Natural killer cell treated with Interleukin-12 subunit alpha and Interleukin-12 subunit beta and Interleukin-15 and Interleukin-18, amount 100 ng/mL, for 72 hours (primary cell): ENCODE measurements around the gene MYOM3. TPM values are rescaled to one million over a fixed set of nuclear protein-coding genes. Genes with fewer than 3 reads are reported as not detected.
A peak's percentile ranks its signal among the peaks of the same experiment; 100 is the strongest.

Source experiments
- ATAC-seq, 2 donors: fragments of 150-1000 bp; cut with Tn5 transposase in 1 of 2; sonication (Bioruptor Pico), chemical (Tn5 transposase) in 1 of 2; 2 replicates each; pipeline ENCODE4 v1.10.0; 2021
- DNase-seq: peaks from one replicate; pipeline ENCODE4 v3.0.0; 2022; ENCODE audit warnings: low spot score
- H3K27ac Mint-ChIP-seq, 2 donors: 1 replicate in 1 of 2; 2 replicates in 1 of 2; pipeline ENCODE4 v1.8.0; 2022; ENCODE audit warnings: mixed read lengths in 2 of 2, mild to moderate bottlenecking in 1 of 2, moderate library complexity in 1 of 2
- H3K27me3 Mint-ChIP-seq, 2 donors: 1 replicate in 1 of 2; 2 replicates in 1 of 2; pipeline ENCODE4 v1.8.0; 2022; ENCODE audit warnings: mixed read lengths in 2 of 2
- H3K36me3 Mint-ChIP-seq: one replicate; pipeline ENCODE4 v1.8.0; 2022; ENCODE audit warnings: mixed read lengths
- H3K4me1 Mint-ChIP-seq, 2 donors: 1 replicate in 1 of 2; 2 replicates in 1 of 2; pipeline ENCODE4 v1.8.0; 2022; ENCODE audit warnings: low read depth in 2 of 2, mixed read lengths in 2 of 2, mild to moderate bottlenecking in 1 of 2
- H3K4me3 Mint-ChIP-seq: one replicate; pipeline ENCODE4 v1.8.0; 2022; ENCODE audit warnings: mixed read lengths
- H3K9me3 Mint-ChIP-seq: 2 replicates; pipeline ENCODE4 v1.8.0; 2022; ENCODE audit warnings: mixed read lengths
- total RNA-seq, 2 donors: library from RNA; stranded (reverse); gene quantifications; one replicate each; pipeline ENCODE4 v1.2.3, GENCODE V29; 2022

Gene MYOM3
- not detected for total RNA-seq

DNA sequence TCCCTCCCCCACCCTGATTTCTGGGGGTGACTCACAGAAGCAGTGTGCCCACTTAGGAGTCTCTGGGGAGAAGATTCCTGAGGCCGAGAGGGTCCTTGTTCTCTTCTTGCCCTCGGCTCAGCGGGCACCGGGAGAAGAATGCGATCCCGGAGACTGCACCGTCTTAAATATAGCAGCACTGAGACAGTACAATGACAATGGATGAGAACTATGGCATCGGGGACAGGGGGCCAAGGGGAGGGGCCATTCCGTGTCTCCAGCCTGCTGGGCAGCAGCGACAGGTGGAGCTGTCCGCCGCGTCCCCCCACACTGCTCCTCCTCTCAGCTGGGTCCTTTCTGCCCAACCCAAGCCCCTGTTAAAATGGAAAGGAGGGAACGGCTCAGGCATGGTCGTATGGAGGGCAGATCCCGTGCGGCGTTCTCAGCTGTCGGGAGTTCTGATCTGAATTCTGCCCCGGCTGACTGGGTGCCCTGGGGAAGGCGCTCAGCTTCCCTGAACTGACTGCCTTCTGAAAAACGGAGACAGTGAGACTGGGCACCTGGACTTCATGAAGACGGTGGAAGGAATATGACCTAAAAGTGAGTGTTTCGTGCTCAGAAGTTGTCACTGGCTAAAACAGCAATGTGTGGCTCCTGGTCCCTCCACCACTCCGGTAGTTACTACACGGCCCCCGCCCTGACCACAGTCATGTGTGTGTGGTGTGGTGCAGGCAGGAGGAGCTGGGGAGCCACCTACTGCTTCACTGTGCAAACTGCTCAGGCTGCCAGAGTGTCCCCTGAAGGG, at the start of gene MYOM3:
TSS of gene MYOM3 (minus strand) at position 140 of the 784 bp plus-strand sequence. CDS start 3,499 bp downstream, outside the sequence.
- Mint-ChIP-seq H3K4me3 (no peak within 1 kb of the TSS), H3K27ac (no peak within 1 kb of the TSS)

DNA sequence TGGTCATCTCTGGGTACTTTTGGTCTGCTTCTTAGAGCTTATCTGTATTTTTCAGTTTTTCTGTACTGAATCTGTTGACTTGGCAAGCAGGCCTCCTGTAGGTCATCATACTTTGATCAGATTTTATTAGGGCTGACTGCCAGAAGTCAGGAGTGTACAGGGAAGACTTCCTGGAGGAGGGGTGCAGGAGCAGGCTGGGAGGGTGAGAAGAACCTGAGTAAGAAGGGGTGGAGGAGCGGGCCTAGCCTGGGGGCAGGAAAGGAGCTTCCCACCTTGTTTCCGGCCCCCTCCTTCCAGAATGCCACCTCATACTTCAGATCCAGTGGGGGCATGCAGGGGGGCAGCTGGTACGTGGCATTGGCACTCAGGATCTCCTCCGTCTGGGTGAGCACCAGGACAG, 49.3 kb upstream of the MYOM3 start:
- H3K27me3 Mint-ChIP-seq: peaks cover 0 to 8% of the 10 kb centered on the region in 2 donors
- no peaks in the 10 kb centered on the region for H3K4me1 Mint-ChIP-seq
- ATAC-seq (no peak), DNase-seq (no peak)
- H3K27ac Mint-ChIP-seq: no peak overlapping the region
- H3K36me3 Mint-ChIP-seq: no peaks in the 10 kb centered on the region
- no peak overlapping the region for H3K4me3 Mint-ChIP-seq
- no peaks in the 10 kb centered on the region for H3K9me3 Mint-ChIP-seq

More for the DNA sequence above, at the start of gene MYOM3:
- DNase-seq (no peak), ATAC-seq (peak; percentile 72 to 82)
- Mint-ChIP-seq H3K36me3 (no peaks in the 10 kb centered on the region), H3K27me3 (peaks cover 15 to 30% of the 10 kb centered on the region in 2 donors), H3K9me3 (no peaks in the 10 kb centered on the region), H3K4me1 (peaks cover 5 to 10% of the 10 kb centered on the region in 2 donors)

DNA sequence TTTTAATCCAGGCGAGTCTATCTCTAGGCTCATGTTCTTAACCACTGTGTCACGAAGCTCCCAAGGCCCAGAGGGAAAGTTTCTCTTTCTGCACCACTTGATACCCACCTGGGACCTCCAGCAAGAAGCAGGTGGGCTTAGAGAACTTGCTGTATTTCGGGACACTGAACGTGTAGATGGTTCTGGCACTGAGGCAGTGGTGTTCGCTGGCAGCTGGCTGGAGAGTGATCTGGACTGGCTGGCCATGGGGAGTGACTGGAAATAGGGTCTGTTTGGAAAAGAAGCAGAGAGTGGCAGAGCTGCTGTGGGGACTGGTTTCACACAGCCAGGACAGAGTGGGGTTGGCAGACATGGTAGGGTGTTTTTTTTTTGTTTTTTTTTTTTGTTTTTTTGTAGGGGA, 47.4 kb upstream of the MYOM3 start:
- peaks cover 0 to 4% of the 10 kb centered on the region in 2 donors for H3K27me3 Mint-ChIP-seq
- H3K4me1 Mint-ChIP-seq: no peaks in the 10 kb centered on the region
- no peak overlapping the region for H3K27ac Mint-ChIP-seq
- no peaks in the 10 kb centered on the region for H3K9me3 Mint-ChIP-seq
- H3K36me3 Mint-ChIP-seq: no peaks in the 10 kb centered on the region
- H3K4me3 Mint-ChIP-seq: no peak overlapping the region
- DNase-seq (peak; percentile 40), ATAC-seq (no peak)

DNA sequence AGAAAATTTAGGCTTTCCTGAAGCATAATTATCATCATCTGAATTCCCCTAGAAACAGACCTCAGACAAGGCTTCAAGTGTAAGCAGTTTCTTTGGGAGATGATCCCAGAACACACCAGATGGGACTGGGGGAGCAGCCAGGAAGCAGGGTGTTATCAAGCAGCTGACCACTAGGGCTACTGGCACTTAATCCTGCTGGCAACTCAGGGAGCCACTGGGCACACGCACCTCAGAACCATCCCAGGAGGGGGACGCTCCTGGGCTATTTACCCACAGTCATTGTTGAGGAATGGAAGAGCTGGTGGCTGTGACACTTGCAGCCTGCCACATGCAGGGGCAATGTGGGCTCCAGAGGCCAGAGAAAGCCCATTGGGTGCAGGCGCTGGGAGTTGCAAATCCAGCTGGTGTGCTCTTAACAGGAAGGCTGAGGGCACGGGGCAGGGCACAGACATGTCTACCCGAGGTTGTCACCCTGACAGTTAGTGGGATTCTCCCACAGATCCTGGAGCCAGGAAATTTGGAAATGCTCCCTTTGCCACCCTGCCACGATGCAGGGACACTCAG, 46.1 kb upstream of the MYOM3 start:
- Mint-ChIP-seq H3K27ac (no peak overlapping the region), H3K27me3 (peaks cover 0 to 8% of the 10 kb centered on the region in 2 donors)

DNA sequence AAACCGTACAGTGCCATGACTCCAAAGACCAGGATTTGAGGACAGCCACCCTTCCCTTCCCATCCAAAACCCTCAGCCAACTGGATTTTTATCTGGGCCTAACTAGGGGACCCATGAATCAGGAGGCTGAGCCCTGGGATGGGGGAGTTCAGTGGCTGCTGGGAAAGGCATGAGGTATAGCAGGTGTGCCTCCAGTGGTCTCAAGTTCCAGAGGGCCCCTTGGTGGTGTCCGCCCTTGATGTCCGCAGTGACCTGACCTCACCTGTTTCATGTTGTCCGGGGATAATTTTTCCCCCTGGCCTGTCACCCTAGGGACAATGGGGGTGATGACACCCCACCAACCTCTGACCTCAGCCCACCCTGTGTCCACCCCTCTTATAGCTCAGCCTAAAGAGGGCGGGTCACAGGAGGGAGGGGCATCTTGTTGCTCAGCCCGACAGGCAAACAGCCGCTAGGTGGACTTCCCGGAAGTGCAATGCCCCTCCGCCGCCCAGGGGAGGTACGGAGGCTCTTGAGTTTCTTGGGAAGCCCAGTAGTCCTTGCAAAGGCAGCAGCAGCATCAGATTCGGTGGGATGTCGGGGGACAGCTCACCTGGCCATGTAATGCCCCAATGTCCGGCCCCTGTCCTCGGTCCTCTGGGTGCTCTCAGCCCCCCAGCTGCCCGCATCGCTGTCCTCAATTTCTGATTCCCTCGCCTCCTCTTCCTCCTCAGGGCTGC, 44.8 kb upstream of the MYOM3 start:
- H3K27me3 Mint-ChIP-seq: peaks cover 1 to 9% of the 10 kb centered on the region in 2 donors
- H3K4me1 Mint-ChIP-seq: no peaks in the 10 kb centered on the region
- no peak overlapping the region for H3K4me3 Mint-ChIP-seq
- H3K36me3 Mint-ChIP-seq: no peaks in the 10 kb centered on the region
- H3K27ac Mint-ChIP-seq: no peak overlapping the region
- DNase-seq (no peak), ATAC-seq (no peak)
- no peaks in the 10 kb centered on the region for H3K9me3 Mint-ChIP-seq

More for the DNA sequence above, 46.1 kb upstream of the MYOM3 start:
- Mint-ChIP-seq H3K4me3 (no peak overlapping the region), H3K36me3 (no peaks in the 10 kb centered on the region), H3K9me3 (no peaks in the 10 kb centered on the region), H3K4me1 (no peaks in the 10 kb centered on the region)
- ATAC-seq: no peak
- DNase-seq: no peak

DNA sequence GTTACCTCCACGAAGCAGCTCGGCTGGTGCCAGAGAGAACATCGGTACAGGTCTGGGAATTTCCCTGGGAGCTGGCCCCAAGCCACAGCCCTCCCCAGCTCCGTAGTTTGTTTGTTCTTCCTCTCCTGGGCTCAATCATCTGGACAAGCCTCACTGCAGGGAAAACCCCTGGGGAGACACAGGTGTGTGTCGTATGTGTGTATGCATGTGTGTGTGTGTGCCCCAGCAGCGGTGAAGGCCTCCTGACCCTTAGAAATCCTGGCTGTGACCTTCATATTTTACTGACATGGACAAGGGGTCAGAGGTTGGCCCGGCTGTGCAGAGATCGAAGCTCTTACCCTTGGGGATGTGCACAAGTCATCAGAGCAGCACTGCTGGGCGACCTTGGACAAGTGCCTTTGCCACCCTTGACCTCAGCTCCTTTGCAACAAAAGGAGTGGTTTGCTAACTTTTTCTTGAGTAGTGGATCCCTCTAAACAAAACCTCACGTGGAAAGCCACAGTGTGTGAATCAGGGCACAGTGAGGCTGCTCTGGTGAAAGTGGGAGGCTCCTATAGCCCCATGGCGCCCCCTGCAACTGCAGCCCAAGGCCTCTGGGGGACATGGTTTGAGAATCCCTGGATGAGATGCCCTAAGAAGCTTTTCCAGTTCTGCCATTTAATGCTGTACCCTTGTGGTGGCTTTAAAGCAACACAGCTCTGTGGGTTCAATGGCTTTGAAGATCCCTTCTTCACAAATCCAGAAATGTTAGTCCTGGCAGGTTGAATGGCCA, 43.3 kb upstream of the MYOM3 start:
- Mint-ChIP-seq H3K36me3 (no peaks in the 10 kb centered on the region), H3K4me3 (no peak overlapping the region), H3K27ac (no peak overlapping the region), H3K4me1 (peaks cover 7% of the 10 kb centered on the region in 2 donors), H3K27me3 (peaks cover 16 to 18% of the 10 kb centered on the region in 2 donors), H3K9me3 (no peaks in the 10 kb centered on the region)
- ATAC-seq: no peak
- DNase-seq: no peak

DNA sequence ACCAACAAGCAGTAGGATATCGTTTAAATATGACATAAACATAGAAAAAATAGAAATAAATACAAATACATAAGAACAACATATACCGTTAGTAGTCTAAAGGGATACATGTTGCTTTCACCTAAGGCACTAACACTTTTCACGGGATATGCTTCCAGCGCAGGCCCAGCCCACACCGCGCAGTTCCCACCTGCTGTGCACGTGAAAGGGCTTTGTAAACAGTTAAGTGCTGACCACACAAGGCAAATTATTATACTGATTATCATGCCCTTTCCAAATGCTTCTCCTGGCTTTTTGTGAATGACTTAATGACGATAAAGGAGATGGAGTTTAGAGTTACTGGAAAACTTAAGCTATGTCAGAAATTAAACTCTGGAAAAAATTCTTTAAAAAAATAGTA, 42.3 kb upstream of the MYOM3 start:
- ATAC-seq: no peak
- Mint-ChIP-seq H3K4me1 (peaks cover 10 to 12% of the 10 kb centered on the region in 2 donors), H3K27me3 (peaks cover 17 to 22% of the 10 kb centered on the region in 2 donors), H3K9me3 (no peaks in the 10 kb centered on the region), H3K4me3 (no peak overlapping the region), H3K36me3 (no peaks in the 10 kb centered on the region), H3K27ac (no peak overlapping the region)
- no peak for DNase-seq

DNA sequence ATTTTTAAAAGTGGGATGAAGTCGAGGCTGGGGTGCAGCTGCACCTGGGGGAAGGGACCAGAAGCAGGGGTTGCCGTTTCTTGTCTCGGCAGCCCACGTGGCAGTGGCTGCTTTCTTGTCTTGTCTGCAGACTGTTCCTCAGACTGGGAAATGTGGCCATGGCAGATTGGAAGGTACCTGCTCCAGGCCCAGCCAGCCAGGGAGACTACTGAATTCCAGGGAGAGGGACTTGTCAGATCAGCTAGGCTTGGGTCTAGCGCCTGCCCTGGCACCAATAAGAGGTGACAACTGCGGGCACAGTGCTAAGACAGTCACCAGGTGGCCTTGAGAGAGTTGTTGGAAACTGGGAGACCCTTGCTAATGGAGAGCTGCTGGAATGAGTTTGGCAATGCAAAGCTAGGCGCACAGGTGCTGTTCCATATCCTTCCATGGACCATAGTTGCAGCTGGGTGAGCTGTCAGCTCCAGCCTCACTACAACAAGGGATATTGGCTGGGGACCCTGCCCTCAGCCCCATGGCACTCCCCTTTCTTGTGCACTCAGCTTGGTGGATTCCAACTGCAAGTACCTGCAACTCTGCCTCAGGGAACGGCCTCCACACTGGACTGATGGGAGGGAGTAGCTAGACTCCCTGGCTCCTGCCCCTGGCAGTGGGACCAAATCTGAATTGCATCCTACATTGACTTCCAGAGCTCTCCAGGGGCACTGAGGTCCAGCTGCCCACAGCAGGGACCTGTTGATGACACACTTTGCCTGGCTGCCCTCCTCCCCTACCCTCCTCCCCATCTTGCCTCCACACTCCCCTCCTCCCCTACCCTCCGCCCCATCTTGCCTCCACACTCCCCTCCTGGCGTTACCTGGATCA, 40.9 kb upstream of the MYOM3 start:
- ATAC-seq (no peak), DNase-seq (no peak)
- no peaks in the 10 kb centered on the region for H3K36me3 Mint-ChIP-seq
- H3K27ac Mint-ChIP-seq: no peak overlapping the region
- H3K9me3 Mint-ChIP-seq: no peaks in the 10 kb centered on the region
- H3K4me3 Mint-ChIP-seq: no peak overlapping the region
- H3K4me1 Mint-ChIP-seq: peaks cover 10 to 12% of the 10 kb centered on the region in 2 donors
- H3K27me3 Mint-ChIP-seq: peaks cover 22 to 25% of the 10 kb centered on the region in 2 donors

DNA sequence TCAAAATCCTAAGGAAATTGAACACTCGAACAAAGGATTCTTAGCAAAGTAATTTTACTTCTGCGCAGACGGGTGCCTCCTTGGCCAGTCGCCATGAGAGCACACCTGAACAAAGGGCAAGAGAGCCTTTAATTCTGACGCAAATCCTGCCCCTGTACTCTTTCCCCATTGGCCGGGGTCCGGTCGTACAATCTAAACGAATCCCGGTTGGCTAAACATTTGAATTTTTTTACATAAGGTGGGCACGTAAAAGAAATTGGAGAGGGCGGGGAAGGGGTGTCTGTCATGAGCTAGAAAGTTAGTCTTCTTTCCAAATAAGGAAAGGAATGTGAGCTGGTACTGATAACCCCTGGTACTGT, 39.2 kb upstream of the MYOM3 start:
- Mint-ChIP-seq H3K27me3 (peaks cover 22 to 28% of the 10 kb centered on the region in 2 donors), H3K4me3 (no peak overlapping the region), H3K9me3 (no peaks in the 10 kb centered on the region), H3K27ac (no peak overlapping the region), H3K36me3 (no peaks in the 10 kb centered on the region), H3K4me1 (peaks cover 10 to 12% of the 10 kb centered on the region in 2 donors)
- no peak for ATAC-seq
- DNase-seq: no peak

DNA sequence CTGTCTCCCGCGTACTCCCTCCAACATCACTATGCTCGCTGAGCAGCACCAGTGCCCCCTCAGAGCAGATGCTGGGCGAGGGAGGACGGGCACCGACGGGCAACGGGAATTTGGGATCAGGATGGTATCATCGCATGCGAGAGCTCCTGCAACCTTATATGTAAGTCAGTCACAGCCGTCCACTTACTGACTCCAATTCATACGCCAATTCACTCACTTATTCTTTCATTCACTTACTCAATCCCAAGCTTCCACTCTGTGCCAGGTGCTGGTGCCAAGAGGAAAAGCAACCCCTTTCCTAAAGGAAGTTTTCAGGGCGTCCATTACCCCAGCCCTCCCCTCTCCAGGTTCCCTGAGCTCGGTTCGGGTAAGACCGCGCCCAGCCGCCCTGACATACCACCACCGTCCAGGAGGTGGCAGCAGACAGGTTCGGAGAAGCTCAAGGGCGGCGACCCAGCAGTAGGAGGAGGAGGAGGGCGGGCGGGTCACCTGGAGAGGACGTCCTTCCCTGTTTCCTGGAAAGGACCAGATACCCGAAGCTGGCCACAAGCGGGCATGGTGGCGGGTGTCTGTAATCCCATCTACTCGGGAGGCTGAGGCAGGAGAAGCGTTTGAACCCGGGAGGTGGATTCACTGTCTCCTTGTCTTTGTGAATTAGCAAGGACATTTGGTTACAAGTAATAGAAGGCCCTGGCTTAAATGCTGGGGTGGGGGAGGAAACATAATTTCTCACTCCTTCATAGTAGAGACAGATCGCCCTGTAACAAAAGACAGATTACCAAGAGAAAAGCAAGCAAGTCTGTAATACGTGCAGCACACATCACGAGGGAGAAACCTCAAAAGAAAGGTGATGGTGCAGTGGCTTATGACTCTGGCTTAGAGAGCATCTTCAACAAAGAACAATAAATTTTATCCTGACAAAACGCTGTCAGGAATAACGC, 38.6 kb upstream of the MYOM3 start:
- Mint-ChIP-seq H3K4me3 (peak overlapping the region; percentile 71), H3K36me3 (no peaks in the 10 kb centered on the region), H3K27ac (no peak overlapping the region), H3K27me3 (peaks cover 22 to 28% of the 10 kb centered on the region in 2 donors), H3K9me3 (no peaks in the 10 kb centered on the region), H3K4me1 (peaks cover 10 to 12% of the 10 kb centered on the region in 2 donors)
- ATAC-seq (peak; percentile 89 to 90), DNase-seq (peak; percentile 82)

DNA sequence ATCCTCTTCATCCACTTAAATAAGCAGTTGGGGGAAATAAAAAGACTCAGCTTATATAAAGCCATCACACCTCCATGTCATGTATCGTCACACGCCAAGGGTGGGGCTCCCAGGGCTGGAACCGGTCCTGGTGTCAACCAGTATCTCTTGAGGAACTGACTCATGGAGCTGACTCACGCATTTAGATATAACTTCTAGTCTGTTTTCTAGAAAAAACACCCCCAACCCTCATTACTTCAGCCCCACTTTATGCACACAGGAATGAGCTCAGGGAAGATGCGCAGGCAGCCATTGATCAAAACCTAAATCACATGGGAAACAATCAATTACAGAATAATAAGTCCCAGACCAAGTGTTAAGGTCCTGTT, 37.9 kb upstream of the MYOM3 start:
- DNase-seq: no peak
- Mint-ChIP-seq H3K27ac (no peak overlapping the region), H3K4me3 (peak overlapping the region; percentile 71), H3K9me3 (no peaks in the 10 kb centered on the region), H3K4me1 (peaks cover 10 to 12% of the 10 kb centered on the region in 2 donors), H3K27me3 (peaks cover 22 to 28% of the 10 kb centered on the region in 2 donors), H3K36me3 (no peaks in the 10 kb centered on the region)
- ATAC-seq: peak in 1 of 2 donors; percentile 72

DNA sequence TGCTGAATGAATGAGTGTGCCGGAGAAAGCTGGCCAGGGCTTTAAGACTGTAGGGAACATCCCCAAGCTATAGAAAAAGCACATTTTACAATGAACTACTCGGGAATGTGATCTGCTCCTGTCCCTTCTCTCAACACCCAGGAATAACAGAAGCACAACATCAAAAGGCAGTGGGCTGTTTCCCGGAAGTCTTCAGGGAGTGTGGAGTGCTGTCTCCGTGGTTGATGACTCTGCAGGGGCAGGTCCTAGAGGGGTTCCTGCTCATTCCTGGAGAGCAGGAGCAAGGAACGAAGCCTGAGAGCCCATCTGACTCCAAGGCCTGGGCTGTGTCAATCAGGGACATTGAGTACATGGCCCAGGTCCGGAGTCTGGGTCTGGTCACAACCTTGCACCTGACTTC, 35.9 kb upstream of the MYOM3 start:
- Mint-ChIP-seq H3K4me3 (no peak overlapping the region), H3K27ac (no peak overlapping the region), H3K36me3 (no peaks in the 10 kb centered on the region), H3K9me3 (no peaks in the 10 kb centered on the region), H3K27me3 (peaks cover 22 to 26% of the 10 kb centered on the region in 2 donors), H3K4me1 (peaks cover 10 to 12% of the 10 kb centered on the region in 2 donors)
- no peak for ATAC-seq
- DNase-seq: no peak
